ENCODE measurements around the gene ARMH3.

DNA sequence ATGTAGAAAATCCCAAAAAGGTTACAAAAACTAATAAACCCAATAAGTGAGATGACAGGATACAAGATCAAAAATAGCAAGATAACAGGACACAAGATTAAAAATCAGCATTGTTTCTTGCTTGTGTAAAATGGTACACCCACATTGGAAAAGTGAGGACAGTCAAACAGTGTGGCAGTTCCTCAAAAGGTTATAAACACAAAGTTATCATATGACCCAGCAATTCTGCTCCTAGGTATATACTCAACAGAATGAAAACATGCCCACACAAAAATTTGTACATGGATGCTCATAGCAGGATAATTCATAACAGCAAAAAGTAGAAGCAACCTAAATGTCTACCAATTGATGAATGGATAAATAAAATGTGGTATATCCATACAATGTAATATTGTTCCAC lies 105.8 kb downstream of the ARMH3 start:
- TF ChIP-seq, protein P1, sequence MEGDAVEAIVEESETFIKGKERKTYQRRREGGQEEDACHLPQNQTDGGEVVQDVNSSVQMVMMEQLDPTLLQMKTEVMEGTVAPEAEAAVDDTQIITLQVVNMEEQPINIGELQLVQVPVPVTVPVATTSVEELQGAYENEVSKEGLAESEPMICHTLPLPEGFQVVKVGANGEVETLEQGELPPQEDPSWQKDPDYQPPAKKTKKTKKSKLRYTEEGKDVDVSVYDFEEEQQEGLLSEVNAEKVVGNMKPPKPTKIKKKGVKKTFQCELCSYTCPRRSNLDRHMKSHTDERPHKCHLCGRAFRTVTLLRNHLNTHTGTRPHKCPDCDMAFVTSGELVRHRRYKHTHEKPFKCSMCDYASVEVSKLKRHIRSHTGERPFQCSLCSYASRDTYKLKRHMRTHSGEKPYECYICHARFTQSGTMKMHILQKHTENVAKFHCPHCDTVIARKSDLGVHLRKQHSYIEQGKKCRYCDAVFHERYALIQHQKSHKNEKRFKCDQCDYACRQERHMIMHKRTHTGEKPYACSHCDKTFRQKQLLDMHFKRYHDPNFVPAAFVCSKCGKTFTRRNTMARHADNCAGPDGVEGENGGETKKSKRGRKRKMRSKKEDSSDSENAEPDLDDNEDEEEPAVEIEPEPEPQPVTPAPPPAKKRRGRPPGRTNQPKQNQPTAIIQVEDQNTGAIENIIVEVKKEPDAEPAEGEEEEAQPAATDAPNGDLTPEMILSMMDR (IDR thresholded peaks at IDR 0.05), result no peak
- no peak for TF ChIP-seq POLR2A (IDR thresholded peaks at IDR 0.05)

All from testis (tissue), 2 donors.